HG03196 (cell line): ENCODE data around the gene ZNF521.
A peak's percentile ranks its signal among the peaks of the same experiment; 100 is the strongest.

ENCODE experiments used
- ATAC-seq: cut with Tn5 transposase; IDR thresholded peaks from one replicate; pipeline ENCODE4 v1.9.1; 2021; ENCODE audit not compliant: unreplicated experiment

Gene ZNF521

GRCh38 chr18:25351777-25352628 is at the start of gene ZNF521:
ZNF521 (minus strand) TSS chr18:25352166; CDS start chr18:25350946, 1,220 bp downstream.
- peak; percentile 66 for ATAC-seq

- ATAC-seq = no peak
Measured at GRCh38 chr18:25399554-25399953, 47.6 kb upstream of the ZNF521 start.

GRCh38 chr18:25392192-25392591 is 40.2 kb upstream of the ZNF521 start:
- ATAC-seq = no peak

- no peak for ATAC-seq
Measured at GRCh38 chr18:25373432-25374179, 21.6 kb upstream of the ZNF521 start.

GRCh38 chr18:25370391-25370790 is 18.4 kb upstream of the ZNF521 start:
- no peak for ATAC-seq

DNA sequence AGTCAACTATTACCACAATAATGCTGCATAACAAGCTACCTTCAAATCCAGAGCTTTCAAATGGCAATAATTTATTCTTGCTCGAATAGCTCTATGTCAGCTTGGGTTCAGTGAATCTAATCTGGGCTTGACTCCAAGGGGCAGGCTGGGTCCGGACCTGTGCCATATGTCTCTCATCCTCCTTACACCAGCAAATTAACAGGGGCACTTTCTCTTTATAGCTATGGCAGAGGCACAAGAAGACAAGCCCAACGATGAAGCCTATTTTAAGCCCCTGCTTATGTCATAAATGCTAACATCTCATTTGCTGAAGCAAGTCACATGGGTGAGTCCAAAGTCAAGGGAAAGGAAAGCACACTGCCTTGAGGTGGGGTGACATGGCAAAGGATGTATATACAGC is 13.3 kb upstream of the ZNF521 start:
- ATAC-seq = no peak

DNA sequence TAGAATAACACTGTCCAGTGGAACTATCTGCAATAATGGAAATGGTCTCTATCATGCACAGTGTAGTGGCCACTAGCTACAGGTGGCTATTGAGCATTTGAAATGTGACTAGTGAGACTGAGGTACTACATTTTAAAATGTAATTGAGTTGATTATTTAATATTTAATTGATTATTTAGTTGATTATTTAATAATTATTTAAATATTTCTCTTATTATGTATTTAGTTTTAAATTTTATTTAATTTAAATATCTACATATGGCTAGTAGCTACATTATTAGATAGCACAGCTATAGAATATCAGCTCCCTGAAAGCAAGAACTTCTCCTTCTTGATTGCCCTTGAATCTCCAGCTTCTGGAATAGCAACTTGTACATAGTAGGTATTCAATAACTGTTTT is 12.8 kb upstream of the ZNF521 start:
- ATAC-seq = no peak

GRCh38 chr18:25360301-25360899 is 8.4 kb upstream of the ZNF521 start:
- ATAC-seq = no peak

- ATAC-seq = no peak
Measured at GRCh38 chr18:25353080-25353479, 1.1 kb upstream of the ZNF521 start.

GRCh38 chr18:25352629-25353005 is 651 bp upstream of the ZNF521 start:
- ATAC-seq = no peak

DNA sequence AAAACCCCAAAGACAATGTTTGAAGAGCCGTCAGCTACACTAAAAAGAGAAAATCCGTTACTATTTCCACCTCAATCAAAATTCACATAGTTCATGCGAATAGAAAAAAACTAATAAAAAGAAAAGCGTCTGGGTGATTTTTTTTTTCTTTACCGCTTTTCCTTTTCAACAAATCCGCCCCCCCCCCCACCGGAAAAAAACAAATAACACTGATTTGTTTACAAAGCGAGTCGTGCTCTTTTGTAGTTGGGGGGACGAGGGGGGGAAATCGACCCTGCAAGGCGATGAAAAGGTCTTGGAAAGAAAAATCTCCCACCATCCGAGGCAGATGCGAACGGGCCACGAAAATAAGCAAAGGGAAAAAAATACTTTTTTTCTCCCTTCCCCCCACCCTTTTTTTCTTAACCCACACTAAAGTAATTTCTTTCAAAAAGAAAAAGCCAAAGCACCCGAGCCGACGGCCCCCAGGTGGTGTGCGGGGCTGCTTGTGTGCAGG is 638 bp downstream of the ZNF521 start:
- ATAC-seq = no peak

- ATAC-seq = no peak
Measured at GRCh38 chr18:25350489-25351251, 1.3 kb downstream of the ZNF521 start.

DNA sequence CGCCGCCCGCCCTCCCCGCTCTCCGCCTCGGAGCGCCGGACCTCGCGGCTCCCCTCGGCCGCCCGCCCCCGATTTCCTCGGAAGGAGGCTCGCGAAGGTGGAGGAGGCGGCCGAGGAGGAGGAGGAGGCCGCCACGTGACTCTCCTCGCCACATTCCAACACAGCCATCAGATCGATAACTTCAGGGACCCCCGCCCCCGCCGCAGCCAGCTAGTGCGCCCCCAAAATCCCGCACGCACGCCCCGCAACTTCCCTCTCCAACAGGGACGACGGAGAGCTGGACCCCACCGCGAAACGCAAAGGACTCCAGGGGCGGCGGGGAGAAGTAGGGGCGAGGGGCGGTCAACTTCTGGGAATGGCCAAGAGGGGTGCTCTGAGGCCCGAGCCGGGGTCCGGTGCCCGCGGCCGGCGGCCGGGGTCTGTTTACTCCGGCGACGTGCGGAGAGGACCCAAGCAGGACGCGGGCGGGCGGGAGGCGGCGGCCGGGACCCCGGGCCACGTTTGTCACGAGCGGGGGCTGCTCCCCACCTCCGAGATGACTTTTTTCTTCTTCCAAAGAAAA is 2.0 kb downstream of the ZNF521 start:
- no peak for ATAC-seq

- ATAC-seq = no peak
Measured at GRCh38 chr18:25349131-25349925, 2.6 kb downstream of the ZNF521 start.

- no peak for ATAC-seq
Measured at GRCh38 chr18:25348386-25349130, 3.4 kb downstream of the ZNF521 start.

GRCh38 chr18:25346561-25346960 is 5.4 kb downstream of the ZNF521 start:
- no peak for ATAC-seq

DNA sequence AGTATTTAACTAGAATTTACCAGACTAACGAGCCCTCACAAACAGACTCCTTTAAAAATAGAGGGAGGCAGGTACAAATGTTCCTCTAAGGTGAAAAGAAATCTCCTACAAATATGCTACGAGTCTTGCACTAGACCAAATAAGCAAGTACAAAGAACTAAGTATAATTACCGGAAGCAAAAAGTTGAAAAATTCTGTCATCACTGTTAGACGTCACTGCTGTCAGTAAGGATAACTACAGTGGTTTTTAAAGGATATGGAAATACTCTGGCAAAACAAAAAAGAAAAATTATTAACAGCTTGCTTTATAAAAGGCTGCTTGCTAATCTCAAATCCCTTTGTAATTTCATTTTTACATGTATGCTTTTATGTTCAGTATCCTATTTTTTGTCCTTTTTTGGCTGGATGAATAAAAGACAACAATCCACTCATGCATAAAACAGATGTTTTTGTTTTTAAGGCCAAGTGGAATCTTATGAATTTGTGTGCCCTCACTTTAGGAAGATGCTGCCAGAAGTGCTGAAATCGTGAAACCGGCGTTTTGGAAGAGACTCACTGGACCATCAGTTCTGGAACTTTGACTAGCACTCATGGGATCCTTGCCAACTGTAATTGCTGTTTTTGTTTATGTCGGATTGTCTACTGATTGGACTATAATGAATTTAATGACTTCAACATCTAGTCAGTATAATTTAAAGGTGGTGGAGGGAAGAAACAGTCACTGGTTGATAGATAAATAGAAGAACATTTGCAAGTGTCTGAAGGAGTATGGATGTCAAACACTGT is 6.7 kb downstream of the ZNF521 start:
- no peak for ATAC-seq

DNA sequence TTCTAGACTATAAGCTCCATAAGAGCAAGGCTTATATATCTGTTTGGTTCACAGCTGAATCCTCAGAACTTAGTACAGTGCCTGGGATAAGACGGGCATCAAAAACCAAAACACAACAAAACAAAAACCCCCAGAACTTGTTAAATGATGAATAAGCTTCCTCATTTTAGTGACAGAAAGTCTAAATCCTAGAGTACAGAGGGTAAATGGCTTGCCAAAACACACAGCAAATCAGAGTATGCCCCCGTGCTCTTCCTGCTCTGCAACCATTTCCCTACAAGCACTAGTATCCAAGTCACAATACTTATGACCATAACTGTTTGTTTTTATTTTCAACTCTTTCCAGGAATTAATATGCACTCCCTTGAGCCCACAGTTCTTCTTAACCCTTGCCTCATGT is 10.1 kb downstream of the ZNF521 start:
- no peak for ATAC-seq
